ENCODE measurements around the gene SPANXN1. TPM values are rescaled to one million over a fixed set of nuclear protein-coding genes. Genes with fewer than 3 reads are reported as not detected.
"Not testable (repeated sequence)": the region's sequence is repeated elsewhere in the genome, so short reads cannot be mapped to it uniquely, and the experiment has no call there.

SPANXN1 gene, protein sequence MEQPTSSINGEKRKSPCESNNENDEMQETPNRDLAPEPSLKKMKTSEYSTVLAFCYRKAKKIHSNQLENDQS
- total RNA-seq (not detected in 2 replicates), polyA plus RNA-seq (not detected in 2 replicates), polyA minus RNA-seq (not detected in 2 replicates)
- total RNA-seq (2013), result not detected

DNA sequence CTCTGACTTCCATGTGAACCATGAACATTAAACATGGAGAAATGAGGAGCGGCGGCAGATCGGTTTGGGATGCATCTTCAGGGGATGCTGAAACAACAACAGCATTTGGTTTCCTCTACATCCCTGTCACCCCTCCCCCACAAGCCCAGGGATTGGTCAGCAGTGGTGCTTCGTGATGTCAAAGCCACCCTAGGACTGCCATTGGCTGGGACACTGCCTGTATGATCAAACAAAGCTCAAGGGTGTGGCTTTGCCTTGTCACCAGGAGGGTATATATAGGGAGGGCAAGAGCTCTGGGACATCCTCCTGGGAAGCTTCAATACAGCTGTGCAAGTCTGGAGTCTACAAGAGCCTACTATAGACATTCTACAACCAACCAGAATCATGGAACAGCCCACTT lies at the start of gene SPANXN1:
SPANXN1 (plus strand) TSS at position 301 of the 400 bp plus-strand sequence; CDS start at position 385, 84 bp downstream.
- H3K9ac ChIP-seq (ENCODE audit: low read length); H2AFZ ChIP-seq (ENCODE audit: insufficient read depth, low read depth, low read length, poor library complexity, severe bottlenecking); H3K4me3 ChIP-seq (ENCODE audit: control extremely low read depth in 1 of 5, extremely low read depth in 1 of 5, insufficient read depth in 1 of 5, low read depth in 2 of 5, low read length in 4 of 5); CTCF ChIA-PET; H4K20me1 ChIP-seq (ENCODE audit: control insufficient read depth, insufficient read depth, low read length, poor library complexity, severe bottlenecking); H3K4me1 ChIP-seq (ENCODE audit: control insufficient read depth in 2 of 2, insufficient read depth in 2 of 2, low read length in 2 of 2); H3K4me1 Mint-ChIP-seq; DNase-seq; H3K79me2 ChIP-seq (ENCODE audit: control insufficient read depth, insufficient read depth, low read length); H3K9me3 Mint-ChIP-seq (ENCODE audit: insufficient read depth); ATAC-seq (ENCODE audit: low read depth); H3K4me3 Mint-ChIP-seq; H3K27ac ChIP-seq (ENCODE audit: low read length in 2 of 2); H3K27me3 Mint-ChIP-seq; H3K36me3 ChIP-seq (replicated peaks in 1 of 2; ENCODE audit: control extremely low read depth in 1 of 2, control insufficient read depth in 1 of 2, extremely low read depth in 1 of 2, insufficient read depth in 2 of 2, low read length in 1 of 2); intact Hi-C loops (cut with micrococcal nuclease); H3K4me2 ChIP-seq (replicated peaks; ENCODE audit: low read depth, low read length, poor library complexity, severe bottlenecking); H3K27ac Mint-ChIP-seq; H3K27me3 ChIP-seq (replicated peaks in 1 of 4; ENCODE audit: control extremely low read depth in 1 of 4, control insufficient read depth in 3 of 4, insufficient read depth in 4 of 4, low read length in 3 of 4); POLR2A ChIA-PET; H3K9me3 ChIP-seq (ENCODE audit: control extremely low read depth in 1 of 3, control insufficient read depth in 2 of 3, insufficient read depth in 1 of 3, low read length in 2 of 3): not testable (repeated sequence)
- no CpG with 5 or more reads among the region's 4 CpGs for WGBS (ENCODE audit: insufficient coverage)

- CTCF ChIA-PET, result no interaction called here
- POLR2A ChIA-PET, result no interaction called here
Measured at GRCh38 chrX:145199078-145199477, 48.2 kb upstream of the SPANXN1 start.

More at GRCh38 chrX:145199078-145199477, 48.2 kb upstream of the SPANXN1 start:
- H3K79me2 ChIP-seq (ENCODE audit: control insufficient read depth, insufficient read depth, low read length), result no peaks in the 10 kb centered on the region
- WGBS (ENCODE audit: insufficient coverage), result no CpG with 5 or more reads among the region's 3 CpGs
- Mint-ChIP-seq H3K4me3 (no peak overlapping the region), H3K27ac (no peak overlapping the region), H3K27me3 (no peaks in the 10 kb centered on the region), H3K9me3 (ENCODE audit: insufficient read depth) (no peaks in the 10 kb centered on the region), H3K4me1 (no peaks in the 10 kb centered on the region)
- H3K4me3 ChIP-seq (ENCODE audit: control extremely low read depth in 1 of 5, extremely low read depth in 1 of 5, insufficient read depth in 1 of 5, low read depth in 2 of 5, low read length in 4 of 5), result no peak overlapping the region
- no peaks in the 10 kb centered on the region for H3K4me1 ChIP-seq (ENCODE audit: control insufficient read depth in 2 of 2, insufficient read depth in 2 of 2, low read length in 2 of 2)
- no peaks in the 10 kb centered on the region for H3K27me3 ChIP-seq (replicated peaks in 1 of 4; ENCODE audit: control extremely low read depth in 1 of 4, control insufficient read depth in 3 of 4, insufficient read depth in 4 of 4, low read length in 3 of 4)
- DNase-seq, result no peak
- no peaks in the 10 kb centered on the region for H4K20me1 ChIP-seq (ENCODE audit: control insufficient read depth, insufficient read depth, low read length, poor library complexity, severe bottlenecking)
- no peak overlapping the region for H3K9ac ChIP-seq (ENCODE audit: low read length)
- H3K4me2 ChIP-seq (replicated peaks; ENCODE audit: low read depth, low read length, poor library complexity, severe bottlenecking), result no peak overlapping the region
- intact Hi-C loops (cut with micrococcal nuclease), result no loop called here
- no peak overlapping the region for H2AFZ ChIP-seq (ENCODE audit: insufficient read depth, low read depth, low read length, poor library complexity, severe bottlenecking)
- TF ChIP-seq, protein P1, sequence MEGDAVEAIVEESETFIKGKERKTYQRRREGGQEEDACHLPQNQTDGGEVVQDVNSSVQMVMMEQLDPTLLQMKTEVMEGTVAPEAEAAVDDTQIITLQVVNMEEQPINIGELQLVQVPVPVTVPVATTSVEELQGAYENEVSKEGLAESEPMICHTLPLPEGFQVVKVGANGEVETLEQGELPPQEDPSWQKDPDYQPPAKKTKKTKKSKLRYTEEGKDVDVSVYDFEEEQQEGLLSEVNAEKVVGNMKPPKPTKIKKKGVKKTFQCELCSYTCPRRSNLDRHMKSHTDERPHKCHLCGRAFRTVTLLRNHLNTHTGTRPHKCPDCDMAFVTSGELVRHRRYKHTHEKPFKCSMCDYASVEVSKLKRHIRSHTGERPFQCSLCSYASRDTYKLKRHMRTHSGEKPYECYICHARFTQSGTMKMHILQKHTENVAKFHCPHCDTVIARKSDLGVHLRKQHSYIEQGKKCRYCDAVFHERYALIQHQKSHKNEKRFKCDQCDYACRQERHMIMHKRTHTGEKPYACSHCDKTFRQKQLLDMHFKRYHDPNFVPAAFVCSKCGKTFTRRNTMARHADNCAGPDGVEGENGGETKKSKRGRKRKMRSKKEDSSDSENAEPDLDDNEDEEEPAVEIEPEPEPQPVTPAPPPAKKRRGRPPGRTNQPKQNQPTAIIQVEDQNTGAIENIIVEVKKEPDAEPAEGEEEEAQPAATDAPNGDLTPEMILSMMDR (IDR thresholded peaks at IDR 0.05), result no peak
- no peak for TF ChIP-seq EZH2 (IDR thresholded peaks at IDR 0.05; ENCODE audit: borderline replicate concordance, insufficient read depth, low read depth, low read length, poor library complexity, severe bottlenecking)
- H3K27ac ChIP-seq (ENCODE audit: low read length in 2 of 2), result no peak overlapping the region
- no peak for ATAC-seq (ENCODE audit: low read depth)
- H3K9me3 ChIP-seq (ENCODE audit: control extremely low read depth in 1 of 3, control insufficient read depth in 2 of 3, insufficient read depth in 1 of 3, low read length in 2 of 3), result no peaks in the 10 kb centered on the region
- H3K36me3 ChIP-seq (replicated peaks in 1 of 2; ENCODE audit: control extremely low read depth in 1 of 2, control insufficient read depth in 1 of 2, extremely low read depth in 1 of 2, insufficient read depth in 2 of 2, low read length in 1 of 2), result no peaks in the 10 kb centered on the region

Data from B cell (primary cell).